Renal pelvis (tissue), 12 donors: Measurements from ENCODE around the gene SLC16A3. TPM values are rescaled to one million over a fixed set of nuclear protein-coding genes. Genes with fewer than 3 reads are reported as not detected.
"Not testable (repeated sequence)": the region's sequence is repeated elsewhere in the genome, so short reads cannot be mapped to it uniquely, and the experiment has no call there.

Source experiments
- DNase-seq: peaks from one replicate; pipeline ENCODE4 v3.0.0-alpha.2; 2013
- long read RNA-seq, 16 experiments: transcript quantifications; one replicate each; lab custom pipeline, GENCODE V29; 2026
- polyA plus RNA-seq, 3 donors: library from polyadenylated mRNA; unstranded; fragments of 120-200 nt; gene quantifications; one replicate each; pipeline ENCODE4 v1.2.1, GENCODE V29; 2013; ENCODE audit not compliant: insufficient read length in 3 of 3

The SLC16A3 gene
- 10 to 100 TPM; 13.6 to 15.2 (median 13.9) TPM for polyA plus RNA-seq
- long read RNA-seq, donor 1, full-length matches to known transcripts = 5 of 27 reads
- long read RNA-seq, donor 1, partial matches to known transcripts = 22 of 27 reads
- long read RNA-seq, donor 1, other reads (novel, unspliced or antisense) = 0 of 27 reads
- long read RNA-seq, donor 2 = 0 reads
- long read RNA-seq, donor 3, full-length matches to known transcripts = 5 of 5 reads
- long read RNA-seq, donor 3, partial matches to known transcripts = 0 of 5 reads
- long read RNA-seq, donor 3, other reads (novel, unspliced or antisense) = 0 of 5 reads
- long read RNA-seq, donor 4, full-length matches to known transcripts = 5 of 5 reads
- long read RNA-seq, donor 4, partial matches to known transcripts = 0 of 5 reads
- long read RNA-seq, donor 4, other reads (novel, unspliced or antisense) = 0 of 5 reads
- long read RNA-seq, donor 5 = 0 reads
- long read RNA-seq, donor 6 = 0 reads
- long read RNA-seq, donor 7, transcript SLC16A3-214 (5 exons, 2,002 nt) = major isoform, 9 of 10 reads
- long read RNA-seq, donor 7, partial matches to known transcripts = 0 of 10 reads
- long read RNA-seq, donor 7, other reads (novel, unspliced or antisense) = 0 of 10 reads
- long read RNA-seq, donor 8, partial matches to known transcripts = 6 of 11 reads
- long read RNA-seq, donor 8, other reads (novel, unspliced or antisense) = 5 of 11 reads
- long read RNA-seq, donor 9, full-length matches to known transcripts = 6 of 6 reads
- long read RNA-seq, donor 9, partial matches to known transcripts = 0 of 6 reads
- long read RNA-seq, donor 9, other reads (novel, unspliced or antisense) = 0 of 6 reads
- long read RNA-seq, donor 10, partial matches to known transcripts = 0 of 5 reads
- long read RNA-seq, donor 10, other reads (novel, unspliced or antisense) = 0 of 5 reads
- long read RNA-seq, donor 11, partial matches to known transcripts = 7 of 12 reads
- long read RNA-seq, donor 11, other reads (novel, unspliced or antisense) = 0 of 12 reads
- long read RNA-seq, donor 12, partial matches to known transcripts = 0 of 2 reads
- long read RNA-seq, donor 12, other reads (novel, unspliced or antisense) = 0 of 2 reads
- long read RNA-seq, donor 13, partial matches to known transcripts = 0 of 3 reads
- long read RNA-seq, donor 13, other reads (novel, unspliced or antisense) = 0 of 3 reads
- long read RNA-seq, donor 14 = 0 reads
- long read RNA-seq, donor 15 = 0 reads
- long read RNA-seq, donor 16, partial matches to known transcripts = 0 of 2 reads
- long read RNA-seq, donor 16, other reads (novel, unspliced or antisense) = 0 of 2 reads

DNA sequence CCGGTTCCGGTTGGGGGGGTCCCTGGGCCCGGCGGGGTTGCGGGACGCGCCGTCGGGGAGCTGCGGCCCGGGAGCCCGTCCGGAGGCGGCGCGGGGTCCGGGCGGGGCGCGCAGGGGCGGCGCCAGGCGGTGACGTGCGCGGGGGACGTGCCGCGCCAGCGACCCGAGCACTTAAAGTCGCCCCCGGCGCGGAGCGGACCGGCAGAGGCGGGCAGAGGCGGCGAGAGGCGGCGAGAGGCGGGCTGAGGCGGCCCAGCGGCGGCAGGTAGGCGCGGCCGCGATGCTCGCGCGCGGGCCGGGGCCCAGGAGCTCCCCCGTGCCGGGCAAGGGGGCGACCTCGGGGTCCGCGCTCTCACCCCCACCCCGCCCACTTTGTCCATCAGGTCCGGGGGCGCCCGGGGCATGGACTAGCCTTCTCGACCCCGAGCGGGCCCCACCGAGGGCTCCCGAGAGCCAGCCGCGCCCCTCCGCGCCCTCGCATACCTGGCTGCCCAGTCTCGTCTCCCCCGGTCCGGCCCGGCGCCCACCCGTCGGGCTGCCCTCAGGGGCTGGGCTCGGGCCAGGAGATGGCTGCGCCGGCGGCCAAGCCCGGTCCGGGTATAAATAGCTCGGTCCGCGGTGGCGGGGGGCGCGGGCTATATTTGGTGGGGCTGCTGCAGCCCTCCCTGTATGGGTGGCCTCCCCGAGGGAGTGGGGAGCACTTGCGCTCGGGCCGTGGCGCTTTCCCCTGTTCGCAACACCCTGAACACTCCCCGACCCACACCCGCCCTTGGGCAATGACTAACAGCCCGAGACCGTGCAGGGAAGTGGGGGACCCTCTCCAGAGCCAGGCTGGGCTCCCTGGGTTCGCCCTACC lies at the start of gene SLC16A3:
Gene SLC16A3 (plus strand): TSS at position 201 of the 856 bp plus-strand sequence. CDS start 6,967 bp downstream, outside the sequence.
- DNase-seq = no peak

DNA sequence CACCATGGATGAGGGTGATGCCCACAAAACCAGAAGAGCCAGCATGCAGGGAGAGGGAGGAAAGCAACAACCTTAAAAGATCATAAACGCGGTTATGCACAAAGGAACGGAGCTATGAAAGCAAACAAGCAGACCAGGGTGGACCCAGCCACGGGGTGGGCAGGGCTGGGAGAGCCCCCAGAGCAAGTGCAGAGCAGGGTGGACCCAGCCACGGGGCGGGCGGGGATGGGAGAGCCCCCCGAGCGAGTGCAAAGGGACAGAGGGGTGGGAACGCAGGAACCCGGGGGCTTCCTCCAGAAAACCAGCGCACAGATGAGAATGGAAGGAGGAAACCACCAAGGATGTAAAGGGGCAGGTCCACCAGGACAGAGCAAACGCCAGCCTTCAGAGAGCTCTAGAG lies 49.4 kb upstream of the SLC16A3 start:
- DNase-seq = no peak

DNA sequence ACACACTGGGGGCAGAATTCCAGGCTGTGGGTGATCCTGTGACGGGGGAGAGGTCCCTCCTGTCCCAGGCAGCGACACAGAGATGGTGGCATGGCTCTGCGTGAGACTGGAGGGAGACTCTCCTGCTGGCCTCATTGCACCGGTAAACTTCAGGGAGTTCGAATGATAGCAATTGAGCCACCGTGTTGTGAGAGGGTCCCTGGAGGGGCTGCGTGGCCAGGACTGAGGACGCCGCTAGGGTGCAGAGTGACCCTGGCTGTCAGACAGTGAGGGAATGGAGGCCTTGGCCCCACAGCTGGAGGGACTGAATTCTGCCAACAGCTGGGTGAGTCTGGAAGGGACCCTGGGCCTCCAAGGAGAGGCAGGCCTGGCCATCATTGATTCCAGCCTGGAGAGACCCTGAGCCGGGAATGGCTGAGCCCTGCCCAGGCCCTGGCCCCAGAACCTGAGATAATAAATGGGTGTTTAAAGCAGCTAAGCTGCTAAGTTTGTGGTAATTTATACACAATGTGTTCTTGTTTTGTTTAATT lies 48.8 kb upstream of the SLC16A3 start:
- no peak for DNase-seq

DNA sequence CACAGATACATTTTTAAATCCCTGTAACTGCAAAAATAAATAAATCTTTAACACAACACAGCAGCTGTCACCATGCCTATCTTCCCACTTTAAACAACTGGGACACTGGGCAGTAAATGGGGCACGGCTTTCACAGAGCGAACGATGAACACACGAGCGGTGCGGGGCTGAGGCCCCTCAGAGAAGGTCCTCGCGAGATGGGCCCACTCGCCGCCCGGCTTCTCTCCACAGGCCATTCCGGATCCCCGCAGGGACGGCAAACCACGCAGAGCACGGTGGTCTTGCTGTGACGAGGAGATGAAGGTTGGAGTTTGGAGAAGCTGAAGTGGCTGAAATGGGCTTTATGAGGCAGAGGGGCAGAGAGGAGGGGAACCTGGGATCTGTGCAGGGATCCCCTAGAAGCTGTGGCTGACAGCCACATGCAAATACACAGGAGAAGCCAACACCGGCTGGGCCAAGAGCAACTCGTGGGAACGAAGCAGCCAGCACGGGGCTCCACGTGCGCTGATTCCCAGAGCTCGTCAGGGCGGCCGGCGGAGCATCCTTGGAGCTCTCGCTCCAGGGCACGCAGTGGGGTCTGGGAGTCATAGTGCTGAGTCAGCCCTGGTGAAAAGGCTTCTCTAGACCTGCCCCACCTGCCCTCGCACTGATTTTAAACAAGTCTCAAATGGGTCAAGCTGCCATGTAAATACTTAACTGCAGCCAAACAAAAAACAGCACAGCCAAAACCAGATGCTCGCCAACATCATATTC lies 47.9 kb upstream of the SLC16A3 start:
- no peak for DNase-seq

DNA sequence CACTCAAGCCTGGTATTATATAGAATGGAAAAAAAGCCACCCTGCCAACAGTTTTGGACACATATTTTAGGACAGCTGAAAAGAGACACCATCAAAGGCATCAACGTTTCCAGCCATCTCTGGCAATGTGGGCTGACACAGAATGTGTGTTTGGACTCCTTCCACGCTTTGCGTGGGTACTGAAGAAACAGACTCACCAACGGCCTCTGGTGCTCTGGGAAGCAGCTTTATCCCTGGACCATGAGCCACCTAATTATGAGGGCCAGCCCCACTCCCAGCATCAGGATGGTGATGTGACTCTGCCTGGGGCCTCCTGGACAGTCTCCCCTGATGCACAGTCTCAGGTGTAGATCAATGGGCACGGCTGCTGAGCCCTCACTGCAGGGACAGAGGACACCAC lies 44.1 kb upstream of the SLC16A3 start:
- no peak for DNase-seq

DNA sequence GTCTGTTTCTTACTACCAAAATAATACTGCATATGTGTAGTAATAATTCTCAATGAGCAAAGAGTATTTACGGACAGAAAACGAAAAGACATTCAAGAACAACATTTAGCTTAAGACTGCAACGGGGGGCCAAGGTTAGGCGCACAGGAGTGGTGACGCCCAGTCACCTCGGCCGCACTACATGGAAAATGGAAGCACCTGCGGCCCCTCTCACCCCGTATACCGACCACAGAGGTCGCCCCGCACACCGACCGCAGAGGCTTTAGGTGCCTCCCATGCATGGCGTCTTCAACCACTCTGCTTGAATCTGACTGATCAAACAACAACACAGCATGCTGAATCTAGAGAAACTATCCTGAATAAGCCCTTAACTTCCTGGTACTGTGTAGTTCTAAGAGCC lies 42.6 kb upstream of the SLC16A3 start:
- DNase-seq = no peak

DNA sequence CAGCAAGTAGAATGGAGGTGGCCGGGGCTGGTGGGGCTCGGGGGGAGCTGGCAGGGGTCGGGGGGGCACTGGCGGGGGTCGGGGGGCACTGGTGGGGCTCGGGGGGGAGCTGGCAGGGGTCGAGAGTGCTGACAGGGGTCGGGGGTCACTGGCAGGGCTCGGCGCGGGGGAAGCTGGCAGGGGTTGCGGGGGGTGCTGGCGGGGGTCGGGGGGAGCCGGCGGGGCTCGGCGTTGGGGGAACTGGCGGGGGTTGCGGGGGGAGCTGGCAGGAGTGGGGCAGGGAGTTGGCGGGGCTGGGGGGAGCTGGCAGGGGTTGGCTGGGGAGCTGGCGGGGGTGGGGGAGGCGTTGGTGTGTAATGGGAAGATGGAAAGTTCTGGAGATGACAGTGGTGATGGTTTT lies 41.3 kb upstream of the SLC16A3 start:
- DNase-seq = no peak

DNA sequence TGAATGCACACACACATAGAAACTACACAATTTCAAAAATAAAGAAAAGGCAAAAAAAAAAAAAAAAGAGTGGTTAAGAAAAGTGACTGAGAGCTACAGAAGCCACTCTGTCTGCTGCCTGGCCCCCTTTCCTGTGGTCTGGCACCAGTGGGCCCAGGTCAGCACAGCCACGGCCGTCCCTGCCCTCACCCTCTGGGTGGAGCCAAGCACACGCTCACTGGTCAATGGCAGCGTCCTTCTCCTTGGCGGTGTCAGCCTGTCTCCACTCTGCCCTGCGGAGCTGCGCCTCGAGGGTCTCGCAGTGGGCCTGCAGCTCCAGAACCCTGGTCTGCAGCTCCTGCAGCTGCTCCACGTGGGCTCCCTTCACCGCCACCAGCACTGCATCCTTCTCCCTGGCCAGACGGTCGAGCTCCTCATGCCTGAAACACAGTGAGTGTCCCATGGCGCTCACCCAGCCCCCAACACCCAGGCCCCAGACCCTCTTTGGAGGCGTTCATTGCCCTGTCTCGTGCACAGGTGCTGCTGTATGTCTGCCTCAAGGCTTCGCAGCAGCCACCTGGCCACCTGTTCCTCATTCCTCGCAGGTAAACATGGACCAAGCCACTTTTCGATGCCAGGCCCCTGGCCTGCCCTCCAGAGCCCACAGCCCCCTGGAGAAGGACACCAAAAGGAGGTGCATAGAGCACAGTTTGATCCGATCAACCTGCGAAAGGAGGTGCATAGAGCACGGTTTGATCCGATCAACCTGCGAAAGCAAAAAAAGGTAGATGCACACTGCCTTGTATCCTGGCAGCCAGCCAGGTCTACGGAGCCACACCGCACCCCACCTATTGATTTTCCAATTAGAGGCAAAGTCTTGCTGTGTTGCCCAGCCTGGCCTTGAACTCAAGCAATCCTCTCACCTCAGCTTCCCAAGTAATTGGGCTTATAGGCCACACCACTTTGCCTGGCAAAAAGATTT lies 40.6 kb upstream of the SLC16A3 start:
- DNase-seq = no peak

DNA sequence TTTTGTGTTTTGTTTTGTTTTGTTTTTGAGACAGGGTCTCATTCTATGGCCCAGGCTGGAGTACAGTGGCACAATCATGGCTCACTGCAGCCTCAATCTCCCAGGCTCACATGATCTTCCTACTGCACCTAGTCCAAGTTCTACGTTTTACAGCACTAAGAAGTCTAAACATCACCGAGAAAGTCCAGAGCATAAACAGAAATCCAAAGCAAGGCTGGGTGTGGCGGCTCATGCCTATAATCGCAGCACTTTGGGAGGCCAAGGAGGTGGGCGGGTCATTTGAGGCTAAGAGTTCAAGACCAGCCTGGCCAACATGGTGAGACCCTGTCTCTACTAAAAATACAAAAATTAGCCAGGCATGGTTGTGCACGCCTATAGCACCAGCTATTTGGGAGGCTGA lies 35.8 kb upstream of the SLC16A3 start:
- DNase-seq = not testable (repeated sequence)

DNA sequence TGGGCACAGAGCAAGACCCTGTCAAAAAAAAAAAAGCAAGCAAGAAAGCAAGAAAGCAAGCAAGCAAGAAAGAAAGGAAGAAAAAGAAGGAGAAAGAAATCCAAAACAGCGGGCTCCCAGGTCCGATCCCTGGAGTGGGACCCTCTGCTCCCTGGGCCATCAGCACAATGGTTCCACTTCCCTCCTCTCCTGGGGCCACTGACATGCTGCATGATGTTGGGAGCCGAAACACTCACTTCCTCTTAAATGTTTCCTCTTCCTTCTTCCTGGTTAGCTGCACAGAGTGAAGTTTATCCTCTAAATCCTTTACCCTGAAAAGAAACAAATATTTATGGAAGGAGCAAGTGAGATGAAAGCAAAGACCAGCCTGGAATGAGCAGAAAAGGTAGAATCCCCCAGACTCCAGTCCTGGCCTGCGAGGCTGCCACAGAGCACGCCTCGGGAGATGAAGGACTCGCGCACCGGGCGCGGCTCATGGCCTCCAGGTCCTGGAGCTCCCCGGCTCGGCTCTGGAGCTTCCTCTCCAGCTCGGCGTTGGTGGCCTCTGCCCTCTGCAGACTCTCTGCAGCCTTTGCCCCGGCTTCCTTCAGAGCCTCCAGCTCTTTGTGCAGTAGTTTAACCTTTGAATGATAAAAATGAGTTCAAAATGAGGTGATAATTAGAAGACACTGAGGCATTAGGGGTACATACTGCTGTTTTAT lies 35.2 kb upstream of the SLC16A3 start:
- DNase-seq = no peak

DNA sequence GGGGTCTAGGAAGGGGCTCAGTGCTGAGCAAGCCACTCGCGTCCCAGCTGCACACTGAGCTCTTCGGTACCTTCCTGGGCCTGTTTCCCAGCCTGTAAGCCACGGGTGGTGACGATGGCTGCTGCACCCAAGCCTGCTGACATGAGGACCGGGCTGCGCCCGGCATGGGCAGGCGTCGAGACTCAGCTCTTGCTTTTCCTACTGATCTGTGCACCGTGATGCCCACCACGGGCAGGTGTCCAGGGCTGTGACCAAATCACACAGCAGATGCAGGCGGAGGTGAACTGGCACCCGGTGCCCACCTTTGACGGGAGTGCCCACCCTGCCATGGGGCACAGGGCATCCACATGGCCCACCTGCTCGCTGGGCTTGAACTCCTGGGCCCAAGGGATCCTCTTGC lies 34.1 kb upstream of the SLC16A3 start:
- DNase-seq = no peak

DNA sequence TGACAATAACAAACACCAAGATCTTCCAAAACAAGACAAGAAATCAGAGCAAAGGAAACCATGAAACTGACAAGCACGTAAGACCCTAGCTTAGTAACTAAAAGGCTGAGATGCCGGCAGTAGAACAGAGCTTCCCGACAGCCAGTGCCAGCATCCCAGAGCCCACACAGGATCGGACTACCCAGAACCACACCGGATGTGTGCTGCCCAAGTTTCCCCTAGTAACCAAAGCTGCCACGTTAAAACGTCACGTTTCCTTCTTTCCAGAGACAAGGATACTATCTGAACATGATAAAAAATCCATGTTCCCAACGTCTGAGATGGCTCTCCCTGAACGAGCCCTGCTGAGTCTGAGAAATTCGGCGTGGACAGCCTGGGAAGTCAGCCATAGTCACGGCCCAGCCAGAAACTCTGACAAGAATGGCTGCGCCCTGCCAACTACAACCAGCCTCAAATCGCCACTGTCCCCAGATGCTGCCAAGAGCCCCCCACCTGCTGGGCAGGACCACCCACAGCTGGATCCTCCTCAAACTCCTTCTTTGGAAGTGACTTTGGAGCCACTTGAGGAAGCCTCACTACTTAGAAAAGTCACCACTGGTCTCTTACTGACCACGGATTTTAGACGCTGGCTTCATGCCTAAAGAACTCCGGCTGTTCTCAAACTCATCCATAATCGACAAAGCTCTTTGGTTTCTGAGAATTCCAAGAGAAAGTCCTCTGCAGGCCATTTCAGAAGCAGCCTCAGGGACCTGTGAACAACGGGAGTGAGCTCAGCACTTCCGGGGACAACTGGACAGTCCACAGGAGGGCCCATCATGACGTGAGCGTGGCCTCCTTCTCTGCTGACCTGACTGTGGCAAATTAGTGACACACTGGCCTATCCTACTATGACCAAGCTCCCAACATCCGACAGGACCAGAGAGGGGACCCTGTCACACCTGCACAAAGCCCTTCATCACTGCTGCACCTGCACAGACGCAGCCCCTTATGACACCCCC lies 32.9 kb upstream of the SLC16A3 start:
- DNase-seq = no peak

DNA sequence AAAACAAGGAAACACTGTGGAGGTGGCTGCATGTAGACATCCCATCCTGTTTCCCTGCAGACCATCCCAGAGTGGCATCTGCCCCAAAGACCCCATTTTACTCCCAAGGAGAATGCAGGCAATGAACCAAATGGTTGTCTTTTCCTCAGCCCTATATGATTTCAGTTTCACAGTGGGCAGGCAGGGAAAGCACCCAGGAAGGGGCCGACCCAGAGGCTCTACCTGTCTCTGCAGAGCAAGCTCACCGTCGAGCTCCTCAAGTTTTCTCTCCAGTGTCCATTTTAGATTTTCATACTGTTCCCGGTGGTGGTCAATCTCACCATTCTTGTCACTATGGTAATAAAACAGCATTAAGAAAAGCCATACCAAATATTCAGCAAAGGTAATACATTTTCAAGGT lies 30.8 kb upstream of the SLC16A3 start:
- no peak for DNase-seq

DNA sequence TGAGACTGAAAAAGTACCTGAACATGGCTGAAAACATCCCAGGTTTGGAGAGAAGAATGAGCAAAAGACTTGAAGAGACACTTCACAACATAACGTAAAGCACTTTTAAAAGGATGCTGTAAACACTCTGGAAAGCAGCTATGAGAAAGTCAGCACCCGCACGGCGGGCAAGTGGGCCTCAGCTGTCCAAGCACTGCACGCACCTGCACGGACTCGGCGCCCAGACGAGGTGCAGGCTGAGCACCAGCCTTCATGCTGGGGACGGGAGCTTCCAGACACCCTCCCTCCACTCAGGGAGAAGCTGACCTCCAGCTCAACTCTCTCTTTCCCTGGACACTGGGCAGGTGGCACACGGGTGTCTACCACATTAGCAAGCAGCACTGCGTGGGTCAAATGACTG lies 29.3 kb upstream of the SLC16A3 start:
- no peak for DNase-seq

DNA sequence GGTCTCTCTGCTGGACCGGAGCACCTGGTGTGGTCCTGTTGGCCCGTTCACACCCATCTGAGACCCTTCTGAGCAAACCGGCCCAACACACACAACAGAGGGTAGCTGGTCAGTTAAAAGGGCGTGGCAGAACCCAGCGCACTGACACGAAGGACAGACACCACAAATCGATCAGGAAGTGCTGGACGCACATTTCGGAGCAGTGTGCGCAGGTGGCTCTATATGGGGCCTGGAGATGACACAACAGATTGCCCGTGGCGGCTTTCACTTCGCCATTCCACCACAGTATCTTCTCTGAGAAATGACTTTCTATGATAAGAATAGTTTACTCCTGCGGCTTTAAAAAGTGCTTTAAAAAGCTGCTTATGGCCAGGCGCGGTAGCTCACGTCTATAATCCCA lies 28.7 kb upstream of the SLC16A3 start:
- no peak for DNase-seq

DNA sequence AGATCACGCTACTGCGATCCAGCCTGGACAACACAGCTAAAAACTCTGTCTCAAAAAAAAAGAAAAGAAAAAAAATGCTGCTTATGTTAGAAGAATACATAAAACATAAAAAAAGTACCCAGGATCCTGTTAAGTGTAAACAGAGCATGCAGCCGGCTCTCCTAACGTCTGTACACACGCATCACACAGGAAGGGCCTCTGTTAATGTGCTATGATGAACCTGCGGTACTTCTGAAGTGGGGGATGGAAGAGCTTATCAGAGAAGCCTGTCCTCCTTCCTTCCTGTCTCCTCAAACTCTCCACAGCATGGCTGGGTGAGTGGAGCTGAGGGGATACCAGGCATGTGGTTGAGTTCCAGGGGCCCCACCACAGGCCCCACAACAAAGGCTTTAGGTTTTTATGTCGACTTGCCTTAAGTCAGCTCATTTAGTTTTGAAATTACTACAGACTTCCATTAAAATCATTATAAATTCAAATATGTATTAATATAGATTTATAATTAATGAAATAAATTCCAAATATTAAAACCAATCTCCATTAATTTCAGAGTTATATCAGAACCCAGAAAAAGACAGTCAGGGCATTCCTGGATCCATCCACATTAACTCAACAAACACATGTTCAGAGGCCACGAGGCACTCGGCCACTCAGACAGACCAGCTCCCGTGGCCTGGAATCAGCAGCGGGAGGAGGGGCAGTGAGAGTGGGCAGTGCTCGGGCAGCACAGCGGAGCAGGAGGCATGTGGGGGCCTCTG lies 27.9 kb upstream of the SLC16A3 start:
- no peak for DNase-seq
